Measurements from ENCODE around the gene PRKCE. TPM values are rescaled to one million over a fixed set of nuclear protein-coding genes. Genes with fewer than 3 reads are reported as not detected.

PRKCE gene
- polyA plus RNA-seq, 1 experiment: 16.7 TPM

- no peaks in the 10 kb centered on the region for H3K27me3 ChIP-seq (ENCODE audit: control insufficient read depth, insufficient read depth, low read length)
- TF ChIP-seq, protein P1, sequence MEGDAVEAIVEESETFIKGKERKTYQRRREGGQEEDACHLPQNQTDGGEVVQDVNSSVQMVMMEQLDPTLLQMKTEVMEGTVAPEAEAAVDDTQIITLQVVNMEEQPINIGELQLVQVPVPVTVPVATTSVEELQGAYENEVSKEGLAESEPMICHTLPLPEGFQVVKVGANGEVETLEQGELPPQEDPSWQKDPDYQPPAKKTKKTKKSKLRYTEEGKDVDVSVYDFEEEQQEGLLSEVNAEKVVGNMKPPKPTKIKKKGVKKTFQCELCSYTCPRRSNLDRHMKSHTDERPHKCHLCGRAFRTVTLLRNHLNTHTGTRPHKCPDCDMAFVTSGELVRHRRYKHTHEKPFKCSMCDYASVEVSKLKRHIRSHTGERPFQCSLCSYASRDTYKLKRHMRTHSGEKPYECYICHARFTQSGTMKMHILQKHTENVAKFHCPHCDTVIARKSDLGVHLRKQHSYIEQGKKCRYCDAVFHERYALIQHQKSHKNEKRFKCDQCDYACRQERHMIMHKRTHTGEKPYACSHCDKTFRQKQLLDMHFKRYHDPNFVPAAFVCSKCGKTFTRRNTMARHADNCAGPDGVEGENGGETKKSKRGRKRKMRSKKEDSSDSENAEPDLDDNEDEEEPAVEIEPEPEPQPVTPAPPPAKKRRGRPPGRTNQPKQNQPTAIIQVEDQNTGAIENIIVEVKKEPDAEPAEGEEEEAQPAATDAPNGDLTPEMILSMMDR (IDR thresholded peaks at IDR 0.05; ENCODE audit: low read depth, low read length): no peak
- no peaks in the 10 kb centered on the region for H3K9me3 ChIP-seq (ENCODE audit: control insufficient read depth, insufficient read depth, low read length)
- ChIA-PET CTCF (no interaction called here), POLR2A (no interaction called here)
- H3K4me3 ChIP-seq (ENCODE audit: low read depth, low read length): no peak overlapping the region
- DNase-seq (ENCODE audit: low read depth, low spot score): no peak
- H3K27ac ChIP-seq (ENCODE audit: low read depth, low read length): no peak overlapping the region
Observed at GRCh38 chr2:45716915-45717314, 65.4 kb downstream of the PRKCE start.

DNA sequence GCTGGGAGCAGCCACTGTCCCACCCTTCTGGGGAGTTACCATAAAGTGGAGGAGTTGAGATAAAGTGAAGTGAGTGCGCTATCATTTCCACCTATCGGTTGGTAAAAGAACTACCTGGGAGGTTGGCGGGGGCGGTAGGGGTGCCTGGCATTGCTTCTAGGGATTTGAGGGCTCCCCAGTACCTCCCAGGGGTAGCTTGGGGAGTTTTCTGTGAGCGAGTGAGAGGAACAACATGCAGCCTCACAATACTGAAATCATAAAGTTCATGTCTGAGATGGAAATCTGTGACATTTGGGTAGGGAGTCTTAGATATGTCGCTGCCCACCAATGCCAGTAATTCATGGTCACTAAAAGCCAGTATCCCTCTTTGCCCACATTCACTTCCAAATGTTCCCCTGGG is 68.7 kb downstream of the PRKCE start:
- no peak for DNase-seq (ENCODE audit: low read depth, low spot score)
- H3K9me3 ChIP-seq (ENCODE audit: control insufficient read depth, insufficient read depth, low read length): no peaks in the 10 kb centered on the region
- no peak overlapping the region for H3K27ac ChIP-seq (ENCODE audit: low read depth, low read length)
- ChIA-PET POLR2A (no interaction called here), CTCF (no interaction called here)
- H3K4me3 ChIP-seq (ENCODE audit: low read depth, low read length): no peak overlapping the region
- TF ChIP-seq, protein P1 (IDR thresholded peaks at IDR 0.05; ENCODE audit: low read depth, low read length): no peak
- H3K27me3 ChIP-seq (ENCODE audit: control insufficient read depth, insufficient read depth, low read length): no peaks in the 10 kb centered on the region

DNA sequence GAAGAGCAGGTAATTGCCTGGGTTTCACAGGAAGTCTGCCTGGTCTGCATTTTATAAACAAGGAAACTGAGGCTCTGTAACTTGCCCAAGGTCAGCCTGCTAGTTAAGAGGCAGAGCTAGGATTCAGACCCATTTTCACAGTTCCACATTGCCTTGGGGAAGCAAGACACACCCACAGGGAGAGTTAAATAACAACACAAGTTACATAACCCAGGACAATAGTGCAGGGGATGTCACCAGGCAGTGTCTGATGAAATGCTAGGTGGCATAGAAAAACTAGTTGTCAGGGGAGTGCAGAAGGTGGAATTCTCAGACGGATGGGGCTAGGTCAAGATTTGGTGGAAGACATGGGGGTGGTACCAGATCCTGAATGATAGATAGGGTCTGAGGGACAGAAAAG is 69.7 kb downstream of the PRKCE start:
- H3K27me3 ChIP-seq (ENCODE audit: control insufficient read depth, insufficient read depth, low read length): no peaks in the 10 kb centered on the region
- no peak overlapping the region for H3K4me3 ChIP-seq (ENCODE audit: low read depth, low read length)
- no peaks in the 10 kb centered on the region for H3K9me3 ChIP-seq (ENCODE audit: control insufficient read depth, insufficient read depth, low read length)
- CTCF ChIA-PET: interaction anchor here (0.6 kb wide), 1 partner anchor 489 kb away, joined by 3 read pairs; no protein-coding TSS in a partner anchor
- DNase-seq (ENCODE audit: low read depth, low spot score): no peak
- TF ChIP-seq, protein P1 (IDR thresholded peaks at IDR 0.05; ENCODE audit: low read depth, low read length): no peak
- POLR2A ChIA-PET: no interaction called here
- H3K27ac ChIP-seq (ENCODE audit: low read depth, low read length): no peak overlapping the region

DNA sequence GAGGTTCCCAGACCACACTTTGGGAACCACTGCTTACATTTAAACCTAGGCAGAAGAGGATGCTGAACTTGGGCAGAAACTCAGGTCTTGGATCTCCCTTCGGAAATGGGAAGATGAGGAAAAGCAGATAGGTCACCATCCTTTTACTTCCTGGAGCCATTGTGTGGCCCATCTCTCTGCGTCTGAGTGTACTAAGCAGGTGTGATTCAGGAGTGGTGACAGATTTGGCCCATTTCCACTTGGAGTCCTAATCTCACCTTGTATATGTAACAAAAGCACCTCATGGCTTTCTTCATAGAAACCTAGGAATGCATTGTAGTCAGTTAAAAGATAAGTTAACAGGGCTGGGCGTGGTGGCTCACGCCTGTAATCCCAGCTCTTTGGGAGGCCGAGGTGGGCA is 71.0 kb downstream of the PRKCE start:
- CTCF ChIA-PET: no interaction called here
- no peaks in the 10 kb centered on the region for H3K9me3 ChIP-seq (ENCODE audit: control insufficient read depth, insufficient read depth, low read length)
- DNase-seq (ENCODE audit: low read depth, low spot score): no peak

GRCh38 chr2:45723857-45724256 is 72.4 kb downstream of the PRKCE start:
- Histone ChIP-seq H3K27ac (ENCODE audit: low read depth, low read length) (no peak overlapping the region), H3K9me3 (ENCODE audit: control insufficient read depth, insufficient read depth, low read length) (no peaks in the 10 kb centered on the region), H3K4me3 (ENCODE audit: low read depth, low read length) (no peak overlapping the region), H3K27me3 (ENCODE audit: control insufficient read depth, insufficient read depth, low read length) (no peaks in the 10 kb centered on the region)
- CTCF ChIA-PET: no interaction called here
- TF ChIP-seq, protein P1 (IDR thresholded peaks at IDR 0.05; ENCODE audit: low read depth, low read length): no peak
- POLR2A ChIA-PET: no interaction called here
- no peak for DNase-seq (ENCODE audit: low read depth, low spot score)

More for the DNA sequence above, 71.0 kb downstream of the PRKCE start:
- Histone ChIP-seq H3K27ac (ENCODE audit: low read depth, low read length) (no peak overlapping the region), H3K4me3 (ENCODE audit: low read depth, low read length) (no peak overlapping the region), H3K27me3 (ENCODE audit: control insufficient read depth, insufficient read depth, low read length) (no peaks in the 10 kb centered on the region)
- TF ChIP-seq, protein P1 (IDR thresholded peaks at IDR 0.05; ENCODE audit: low read depth, low read length): no peak
- POLR2A ChIA-PET: no interaction called here
